GM12878 (cell line): ENCODE results near the gene P2RX6. TPM values are rescaled to one million over a fixed set of nuclear protein-coding genes. Genes with fewer than 3 reads are reported as not detected.

Experiments used
- ATAC-seq: fragments of 200-7000 bp; cut with Tn5 transposase; 3 replicates; pipeline ENCODE4 v1.9.1; 2020; ENCODE audit warnings: mild to moderate bottlenecking, moderate library complexity
- BruUV-seq: library from RNA; stranded (reverse); fragments of 400-500 nt; replicated peaks from 2 replicates; lab custom pipeline; 2021; lab: Mats Ljungman, UMichigan
- CTCF ChIA-PET: fragments of 300-600 bp; sonication (Branson Sonifier 250); formaldehyde crosslinking; extraction: SDS; loops from one replicate; lab custom pipeline; 2021; ENCODE audit warnings: inconsistent platforms; lab: Yijun Ruan, JAX
- POLR2A ChIA-PET: fragments of 350-600 bp; formaldehyde crosslinking; extraction: SDS; loops from one replicate; lab custom pipeline; 2021; ENCODE audit warnings: inconsistent platforms; lab: Charles Lee
- RAD21 ChIA-PET: fragments of 300-600 bp; sonication (Branson Sonifier 250); formaldehyde crosslinking; loops from one replicate; lab custom pipeline; 2023; ENCODE audit warnings: antibody characterized with exemption; ENCODE audit not compliant: unreplicated experiment; lab: Charles Lee
- SMC1A ChIA-PET: fragments of 300-600 bp; sonication (Branson Sonifier 250); formaldehyde crosslinking; loops from one replicate; lab custom pipeline; 2023; ENCODE audit not compliant: unreplicated experiment, uncharacterized antibody; lab: Charles Lee
- DNase-seq: peaks from one replicate; pipeline ENCODE4 v3.0.0-alpha.2; 2011; ENCODE audit warnings: low read depth, low spot score
- FAIRE-seq: peaks from 3 replicates; lab custom pipeline; 2011; peaks lifted over from hg19 to GRCh38; lab: Jason Lieb, UNC
- H2AFZ ChIP-seq: 2 replicates; pipeline ENCODE4 v1.6.0; 2011; ENCODE audit warnings: low read depth, low read length, control low read depth; ENCODE audit not compliant: control insufficient read depth
- H3K27ac ChIP-seq: 2 replicates; pipeline ENCODE4 v1.5.1; 2011; ENCODE audit warnings: control low read depth; ENCODE audit not compliant: control insufficient read depth, insufficient read depth
- H3K27me3 ChIP-seq, 2 experiments: replicated peaks in 1 of 2; 2 replicates each; pipeline versions ENCODE4 v1.6.0 to v1.6.1; 2011; ENCODE audit warnings: low read length in 1 of 2; ENCODE audit not compliant: control insufficient read depth in 2 of 2, insufficient read depth in 2 of 2
- H3K36me3 ChIP-seq, 2 experiments: 2 replicates each; pipeline ENCODE4 v1.5.1; 2011; ENCODE audit warnings: low read length in 1 of 2; ENCODE audit not compliant: control insufficient read depth in 2 of 2, insufficient read depth in 2 of 2
- H3K4me1 ChIP-seq: 2 replicates; pipeline ENCODE4 v1.6.1; 2011; ENCODE audit warnings: mild to moderate bottlenecking, low read length, moderate library complexity, mixed read lengths; ENCODE audit not compliant: control insufficient read depth, insufficient read depth
- H3K4me2 ChIP-seq: 2 replicates; pipeline ENCODE4 v1.6.0; 2011; ENCODE audit warnings: control low read depth; ENCODE audit not compliant: control insufficient read depth, insufficient read depth
- H3K4me3 ChIP-seq: fragments of 200-600 bp; sonication (generic); 2 replicates; pipeline ENCODE4 v1.5.1; 2016
- H3K79me2 ChIP-seq: 2 replicates; pipeline ENCODE4 v1.6.0; 2011; ENCODE audit warnings: low read length; ENCODE audit not compliant: control insufficient read depth, insufficient read depth
- H3K9ac ChIP-seq: 2 replicates; pipeline ENCODE4 v1.8.0; 2011; ENCODE audit warnings: low read length, control low read depth, mixed read lengths; ENCODE audit not compliant: control insufficient read depth, insufficient read depth
- H3K9me3 ChIP-seq: replicated peaks from 3 replicates; pipeline ENCODE4 v1.5.1; 2011; ENCODE audit warnings: mild to moderate bottlenecking, low read length; ENCODE audit not compliant: control insufficient read depth, insufficient read depth
- H4K20me1 ChIP-seq: 2 replicates; pipeline ENCODE4 v1.6.0; 2011; ENCODE audit not compliant: control insufficient read depth, insufficient read depth
- BCL3 ChIP-seq: IDR thresholded peaks from 2 replicates; pipeline ENCODE4 v1.6.1; 2011; ENCODE audit warnings: borderline replicate concordance, low read depth, mild to moderate bottlenecking, moderate library complexity, low read length; ENCODE audit not compliant: insufficient read depth, poor library complexity, severe bottlenecking
- CUX1 ChIP-seq: IDR thresholded peaks from 2 replicates; pipeline ENCODE4 v1.6.1; 2012; ENCODE audit warnings: improper control_type of control experiment, low read depth, low read length; ENCODE audit not compliant: insufficient replicate concordance
- E2F8 ChIP-seq: fragments of 450-650 bp; IDR thresholded peaks from 2 replicates; pipeline ENCODE4 v1.6.1; 2018; ENCODE audit warnings: mild to moderate bottlenecking, low read depth, moderate library complexity; ENCODE audit not compliant: partially characterized antibody
- MEF2B ChIP-seq: fragments of 450-650 bp; IDR thresholded peaks from 2 replicates; pipeline ENCODE4 v1.6.1; 2018; ENCODE audit warnings: mild to moderate bottlenecking, moderate library complexity; ENCODE audit not compliant: partially characterized antibody, poor library complexity, severe bottlenecking
- NFIC ChIP-seq: IDR thresholded peaks from 2 replicates; pipeline ENCODE4 v1.6.1; 2012; ENCODE audit warnings: low read depth, mild to moderate bottlenecking, inconsistent platforms, low read length, moderate library complexity
- PAX8 ChIP-seq: fragments of 450-650 bp; IDR thresholded peaks from 2 replicates; pipeline ENCODE4 v1.6.1; 2017; ENCODE audit warnings: mild to moderate bottlenecking, moderate library complexity
- POLR2A ChIP-seq: IDR thresholded peaks from 2 replicates; pipeline ENCODE4 v1.6.1; 2011; ENCODE audit warnings: low read depth, mild to moderate bottlenecking, low read length
- RFX5 ChIP-seq: IDR thresholded peaks from 2 replicates; pipeline ENCODE4 v1.6.1; 2011; ENCODE audit warnings: low read depth, low read length, improper control_type of control experiment
- SMAD1 ChIP-seq: fragments of 450-650 bp; IDR thresholded peaks from 2 replicates; pipeline ENCODE4 v1.6.1; 2018; ENCODE audit warnings: mild to moderate bottlenecking, low read depth; ENCODE audit not compliant: partially characterized antibody
- STAT1 ChIP-seq: fragments of 450-650 bp; conservative IDR thresholded peaks from 2 replicates; pipeline ENCODE4 v1.6.1; 2014; ENCODE audit warnings: antibody characterized with exemption, mild to moderate bottlenecking
- USF2 ChIP-seq: IDR thresholded peaks from 2 replicates; pipeline ENCODE4 v1.6.1; 2011; ENCODE audit warnings: low read depth, low read length, improper control_type of control experiment, borderline replicate concordance
- WRNIP1 ChIP-seq: IDR thresholded peaks from 2 replicates; pipeline ENCODE4 v1.6.1; 2011; ENCODE audit warnings: low read depth, low read length, improper control_type of control experiment, borderline replicate concordance
- ZNF207 ChIP-seq: fragments of 450-650 bp; IDR thresholded peaks from 2 replicates; pipeline ENCODE4 v1.6.1; 2014; ENCODE audit warnings: antibody characterized with exemption, mild to moderate bottlenecking, borderline replicate concordance
- ZNF217 ChIP-seq: fragments of 450-650 bp; IDR thresholded peaks from 2 replicates; pipeline ENCODE4 v1.6.1; 2017; ENCODE audit warnings: antibody characterized with exemption, mild to moderate bottlenecking
- WGBS: methylation state at CpG from one replicate; pipeline ENCODE4 v1.1.6; 2016; ENCODE audit warnings: low lambda C conversion rate; ENCODE audit not compliant: insufficient replicate concordance, insufficient coverage; ENCODE audit errors: missing lambda C conversion rate; 5-methylcytosine and 5-hydroxymethylcytosine counted together
- in situ Hi-C: fragments of 300-500 bp; cut with MboI; formaldehyde crosslinking; loops from 9 replicates; pipeline ENCODE4 v1.14.3; 2018; ENCODE audit warnings: mixed read lengths
- intact Hi-C: fragments of 100-400 bp; cut with micrococcal nuclease; formaldehyde crosslinking; loops from one replicate; pipeline ENCODE4 v1.14.2; 2022; ENCODE audit not compliant: unreplicated experiment
- polyA plus RNA-seq, 11 experiments: library from polyadenylated mRNA; depleted of rRNA in 4 of 11; unstranded in 6 of 11; stranded (reverse) in 5 of 11; fragments of >200 nt; fragmentation: Nextera tagmentation in 4 of 11; fragmentation: Illumina TruSeq in 1 of 11; extraction: Ambion mirVana in 4 of 11; extraction: Trizol in 1 of 11; gene quantifications; 1 replicate in 1 of 11; 2 replicates in 10 of 11; pipeline versions ENCODE4 v1.2.1 to v1.2.3, GENCODE V29; 2011 to 2016; ENCODE audit warnings: inconsistent platforms in 2 of 11, missing spikeins in 2 of 11, low read depth in 1 of 11
- total RNA-seq, 4 experiments: library from RNA; depleted of rRNA in 3 of 4; stranded (reverse); fragments of >200 nt in 3 of 4; fragmentation: Illumina TruSeq in 1 of 4; extraction: Trizol in 1 of 4; gene quantifications; 2 replicates each; pipeline versions ENCODE4 v1.2.1 to v1.2.3, GENCODE V29; 2013 to 2021

Gene P2RX6
- total and polyA plus RNA-seq, 10 of the 15 experiments (the other 5 are each of a cell fraction or from before 2014, with no cell fraction given), result 0.03 to 0.21 (median 0.07) TPM; not detected in 5

- no peak overlapping the region for H3K27ac ChIP-seq
- no peak for DNase-seq
- no peaks in the 10 kb centered on the region for H3K9me3 ChIP-seq
- BruUV-seq, result no TSS peak
- no peak for FAIRE-seq
- in situ Hi-C loops (no loop called here), intact Hi-C loops (no loop called here)
- WGBS, result 66% methylated on average over 14 of the region's 15 CpGs
- ATAC-seq, result no peak
- ChIA-PET POLR2A (no interaction called here), SMC1A (no interaction called here), CTCF (no interaction called here), RAD21 (no interaction called here)
- H3K9ac ChIP-seq, result no peak overlapping the region
- H2AFZ ChIP-seq, result no peak overlapping the region
- no peaks in the 10 kb centered on the region; a peak in 2 of 4 replicates for H3K27me3 ChIP-seq
- H3K4me2 ChIP-seq, result no peak overlapping the region
- H3K4me3 ChIP-seq, result no peak overlapping the region
- peaks cover 17% of the 10 kb centered on the region for H3K4me1 ChIP-seq
- H4K20me1 ChIP-seq, result no peaks in the 10 kb centered on the region
- no peaks in the 10 kb centered on the region for H3K36me3 ChIP-seq
- H3K79me2 ChIP-seq, result no peaks in the 10 kb centered on the region
- TF ChIP-seq RFX5 (no peak), SMAD1 (no peak), ZNF207 (no peak), USF2 (no peak), WRNIP1 (no peak), POLR2A (no peak), CUX1 (no peak), NFIC (no peak), E2F8 (no peak), MEF2B (no peak), ZNF217 (no peak), PAX8 (no peak), BCL3 (no peak), STAT1 (no peak)
Observed at GRCh38 chr22:21054046-21054713, 39.2 kb downstream of the P2RX6 start.
